IPS-18c (cell line): ENCODE measurements around the gene RUFY1.
"Not testable (repeated sequence)": the region's sequence is repeated elsewhere in the genome, so short reads cannot be mapped to it uniquely, and the experiment has no call there.

Experiments used
- H3K4me3 ChIP-seq: 2 replicates; pipeline ENCODE4 v1.7.0; 2013; ENCODE audit warnings: low read depth, mild to moderate bottlenecking, low read length, moderate library complexity; ENCODE audit not compliant: insufficient read depth
- H3K9me3 ChIP-seq: one replicate; pipeline ENCODE4 v1.6.1; 2013; ENCODE audit warnings: mild to moderate bottlenecking, low read length, moderate library complexity; ENCODE audit not compliant: control insufficient read depth, insufficient read depth

The RUFY1 gene

GRCh38 chr5:179633501-179634369, 83.4 kb downstream of the RUFY1 start:
- not testable (repeated sequence) for H3K9me3 ChIP-seq, H3K4me3 ChIP-seq

- not testable (repeated sequence) for H3K9me3 ChIP-seq, H3K4me3 ChIP-seq
Observed at GRCh38 chr5:179634370-179635172, 84.2 kb downstream of the RUFY1 start.

- H3K4me3 ChIP-seq, H3K9me3 ChIP-seq: not testable (repeated sequence)
Observed at GRCh38 chr5:179639296-179639695, 88.9 kb downstream of the RUFY1 start.

GRCh38 chr5:179641745-179642144, 91.4 kb downstream of the RUFY1 start:
- not testable (repeated sequence) for H3K9me3 ChIP-seq, H3K4me3 ChIP-seq

- H3K4me3 ChIP-seq, H3K9me3 ChIP-seq: not testable (repeated sequence)
Observed at GRCh38 chr5:179642626-179643025, 92.3 kb downstream of the RUFY1 start.

GRCh38 chr5:179643141-179643920, 93.0 kb downstream of the RUFY1 start:
- not testable (repeated sequence) for H3K9me3 ChIP-seq, H3K4me3 ChIP-seq

- not testable (repeated sequence) for H3K4me3 ChIP-seq, H3K9me3 ChIP-seq
Observed at GRCh38 chr5:179644766-179645165, 94.4 kb downstream of the RUFY1 start.

- no peak overlapping the region for H3K4me3 ChIP-seq
- peaks cover 4% of the 10 kb centered on the region for H3K9me3 ChIP-seq
Observed at GRCh38 chr5:179648410-179648809, 98.1 kb downstream of the RUFY1 start.

GRCh38 chr5:179649166-179649703, 98.9 kb downstream of the RUFY1 start:
- H3K4me3 ChIP-seq = not testable (repeated sequence)

GRCh38 chr5:179650245-179650644, 99.9 kb downstream of the RUFY1 start:
- not testable (repeated sequence) for H3K9me3 ChIP-seq, H3K4me3 ChIP-seq

More at GRCh38 chr5:179649166-179649703, 98.9 kb downstream of the RUFY1 start:
- H3K9me3 ChIP-seq = not testable (repeated sequence)

GRCh38 chr5:179653135-179653534, 102.8 kb downstream of the RUFY1 start:
- H3K4me3 ChIP-seq, H3K9me3 ChIP-seq: not testable (repeated sequence)

- not testable (repeated sequence) for H3K4me3 ChIP-seq, H3K9me3 ChIP-seq
Observed at GRCh38 chr5:179657302-179658178, 107.2 kb downstream of the RUFY1 start.

GRCh38 chr5:179658179-179658856, 108.0 kb downstream of the RUFY1 start:
- H3K9me3 ChIP-seq = not testable (repeated sequence)
- H3K4me3 ChIP-seq = peak overlapping the region; percentile 60
